NK-92 (cell line): Measurements from ENCODE around the gene SLFNL1.

Source experiments
- DNase-seq: peaks from one replicate; lab custom pipeline; 2025; ENCODE audit not compliant: unreplicated experiment; lab: John Stamatoyannopoulos, UW

SLFNL1 gene

GRCh38 chr1:40966417-40966816 lies 55.1 kb downstream of the SLFNL1 start:
- DNase-seq: no peak
